Muscle of leg (tissue), 11 donors: Measurements from ENCODE around the gene DLGAP1. TPM values are rescaled to one million over a fixed set of nuclear protein-coding genes. Genes with fewer than 3 reads are reported as not detected.
A peak's percentile ranks its signal among the peaks of the same experiment; 100 is the strongest.

Experiments used
- DNase-seq: peaks from one replicate; pipeline ENCODE4 v3.0.0; 2013
- H3K27ac ChIP-seq: one replicate; pipeline ENCODE4 v1.5.1; 2013; ENCODE audit warnings: mild to moderate bottlenecking, low read length, control low read depth
- H3K27me3 ChIP-seq: one replicate; pipeline ENCODE4 v1.6.1; 2013; ENCODE audit warnings: low read length; ENCODE audit not compliant: control insufficient read depth, insufficient read depth
- H3K36me3 ChIP-seq: one replicate; pipeline ENCODE4 v1.6.1; 2013; ENCODE audit warnings: low read length; ENCODE audit not compliant: control insufficient read depth, insufficient read depth
- H3K4me1 ChIP-seq: one replicate; pipeline ENCODE4 v1.6.1; 2013; ENCODE audit warnings: low read length; ENCODE audit not compliant: control insufficient read depth, insufficient read depth
- H3K4me3 ChIP-seq: one replicate; pipeline ENCODE4 v1.5.1; 2013; ENCODE audit warnings: low read length, control low read depth
- H3K9me3 ChIP-seq: replicated peaks from 2 replicates; pipeline ENCODE4 v1.6.1; 2013; ENCODE audit warnings: low read depth, low read length; ENCODE audit not compliant: control insufficient read depth
- WGBS: methylation state at CpG from one replicate; pipeline ENCODE4 v1.1.5; 2013; ENCODE audit warnings: missing lambda C conversion rate; ENCODE audit not compliant: insufficient coverage; 5-methylcytosine and 5-hydroxymethylcytosine counted together
- polyA plus RNA-seq, 8 donors: library from polyadenylated mRNA; unstranded; fragments of 120-200 nt; gene quantifications; one replicate each; pipeline versions ENCODE4 v1.2.1 to v1.2.3, GENCODE V29; 2013; ENCODE audit warnings: inconsistent platforms in 1 of 8, low replicate concordance in 1 of 8; ENCODE audit not compliant: insufficient read length in 8 of 8, insufficient read depth in 1 of 8
- total RNA-seq: library from RNA; stranded (reverse); fragments of 120-200 nt; gene quantifications from one replicate; pipeline ENCODE4 v1.2.4, GENCODE V29; 2013

Gene DLGAP1
- total and polyA plus RNA-seq, 9 donors, result 0.87 to 3.1 (median 1.8) TPM

- under 1% methylated on average over 54 of the region's 63 CpGs for WGBS
- Histone ChIP-seq H3K27me3 (no peaks in the 10 kb centered on the region), H3K9me3 (no peaks in the 10 kb centered on the region), H3K4me1 (peaks cover 18% of the 10 kb centered on the region), H3K36me3 (no peaks in the 10 kb centered on the region), H3K27ac (peak overlapping the region; percentile 100), H3K4me3 (peak overlapping the region; percentile 61)
- DNase-seq, result peak; percentile 99
These were observed 1006.9 kb downstream of the DLGAP1 start for GRCh38 chr18:3447895-3448837.

GRCh38 chr18:3447068-3447894 lies 1007.8 kb downstream of the DLGAP1 start:
- Histone ChIP-seq H3K4me1 (peaks cover 9% of the 10 kb centered on the region), H3K27me3 (no peaks in the 10 kb centered on the region), H3K4me3 (peak overlapping the region; percentile 61), H3K36me3 (no peaks in the 10 kb centered on the region), H3K9me3 (no peaks in the 10 kb centered on the region), H3K27ac (peak overlapping the region; percentile 100)
- WGBS, result 2% methylated on average over 13 of the region's 22 CpGs
- peak; percentile 94 for DNase-seq
